Esophagus muscularis mucosa (tissue), 4 donors: ENCODE data around the gene PIK3C2G. TPM values are rescaled to one million over a fixed set of nuclear protein-coding genes. Genes with fewer than 3 reads are reported as not detected.

Experiments used
- DNase-seq: peaks from one replicate; pipeline ENCODE4 v3.0.0-alpha.2; 2017; ENCODE audit errors: extremely low spot score
- H3K27ac ChIP-seq, 4 donors: fragments of 200-600 bp; sonication (generic); replicated peaks in 1 of 4; 1 replicate in 3 of 4; 2 replicates in 1 of 4; pipeline ENCODE4 v1.5.1; 2016 to 2019; ENCODE audit warnings: mild to moderate bottlenecking in 1 of 4
- H3K27me3 ChIP-seq, 4 donors: fragments of 200-600 bp; sonication (generic); one replicate each; pipeline versions ENCODE4 v1.5.1 to v1.6.0; 2016 to 2019
- H3K36me3 ChIP-seq, 4 donors: fragments of 200-600 bp; sonication (generic); one replicate each; pipeline ENCODE4 v1.5.1; 2016 to 2019
- H3K4me1 ChIP-seq, 4 donors: fragments of 200-600 bp; sonication (generic); one replicate each; pipeline ENCODE4 v1.5.1; 2016 to 2019
- H3K4me3 ChIP-seq, 4 donors: fragments of 200-600 bp; sonication (generic); 1 replicate in 2 of 4; 2 replicates in 2 of 4; pipeline ENCODE4 v1.5.1; 2016 to 2019; ENCODE audit warnings: mild to moderate bottlenecking in 4 of 4, moderate library complexity in 1 of 4
- H3K9me3 ChIP-seq, 4 donors: fragments of 200-600 bp; sonication (generic); 1 replicate in 3 of 4; 2 replicates in 1 of 4; pipeline ENCODE4 v1.5.1; 2016 to 2019
- EP300 ChIP-seq: sonication (generic); formaldehyde crosslinking; IDR thresholded peaks from one replicate; pipeline ENCODE4 v1.6.1; 2017; ENCODE audit warnings: antibody characterized with exemption
- POLR2A ChIP-seq: fragments of 450-650 bp; IDR thresholded peaks from one replicate; pipeline ENCODE4 v1.6.1; 2017; ENCODE audit warnings: antibody characterized with exemption, moderate library complexity, mild to moderate bottlenecking, low read depth
- POLR2AphosphoS5 ChIP-seq, 2 donors: sonication (generic); formaldehyde crosslinking; IDR thresholded peaks; one replicate each; pipeline ENCODE4 v1.6.1; 2017; ENCODE audit warnings: antibody characterized with exemption in 2 of 2
- WGBS: methylation state at CpG from one replicate; pipeline ENCODE4 v1.1.5; 2018; 5-methylcytosine and 5-hydroxymethylcytosine counted together
- intact Hi-C: fragments of 100-400 bp; cut with DNase I; formaldehyde crosslinking; loops from one replicate; pipeline ENCODE4 v1.15.1; 2023
- total RNA-seq, 4 donors: library from RNA; depleted of rRNA; stranded (reverse); fragments of >200 nt; gene quantifications; one replicate each; pipeline versions ENCODE4 v1.1.0 to v1.2.1, GENCODE V29; 2016
- TF ChIP-seq, protein P1 (sequence below), 3 experiments: fragments of 200-600 bp in 2 of 3; fragments of 450-650 bp in 1 of 3; sonication (generic) in 2 of 3; IDR thresholded peaks; one replicate each; pipeline ENCODE4 v1.5.1; 2017 to 2019; ENCODE audit warnings: antibody characterized with exemption in 3 of 3, mild to moderate bottlenecking in 2 of 3, moderate library complexity in 1 of 3

PIK3C2G gene
- total RNA-seq, 4 donors from 2014 or later = 0.06 to 1.2 (median 0.61) TPM

DNA sequence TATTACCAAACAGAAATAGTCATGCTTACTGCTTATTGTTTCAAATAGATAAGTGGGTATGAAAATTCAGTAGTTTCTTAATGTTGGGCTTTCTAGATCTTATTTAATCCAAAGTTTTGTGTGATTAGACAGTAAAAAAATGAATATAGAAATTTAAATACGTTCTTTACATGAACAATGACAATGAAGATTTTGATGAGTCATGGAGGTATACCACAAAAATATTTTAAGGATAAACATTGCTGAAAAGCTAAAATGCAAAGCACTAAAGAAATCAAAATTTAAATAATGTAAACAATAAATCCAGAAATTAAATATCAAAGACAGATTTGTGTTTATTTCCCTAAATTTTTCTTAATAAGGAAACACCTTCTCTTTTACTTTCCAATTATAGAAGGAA is 78.3 kb downstream of the PIK3C2G start:
- no peak for TF ChIP-seq POLR2AphosphoS5 (IDR thresholded peaks at IDR 0.05)
- TF ChIP-seq EP300 = no peak
- no peak for TF ChIP-seq POLR2A
- TF ChIP-seq, protein P1, sequence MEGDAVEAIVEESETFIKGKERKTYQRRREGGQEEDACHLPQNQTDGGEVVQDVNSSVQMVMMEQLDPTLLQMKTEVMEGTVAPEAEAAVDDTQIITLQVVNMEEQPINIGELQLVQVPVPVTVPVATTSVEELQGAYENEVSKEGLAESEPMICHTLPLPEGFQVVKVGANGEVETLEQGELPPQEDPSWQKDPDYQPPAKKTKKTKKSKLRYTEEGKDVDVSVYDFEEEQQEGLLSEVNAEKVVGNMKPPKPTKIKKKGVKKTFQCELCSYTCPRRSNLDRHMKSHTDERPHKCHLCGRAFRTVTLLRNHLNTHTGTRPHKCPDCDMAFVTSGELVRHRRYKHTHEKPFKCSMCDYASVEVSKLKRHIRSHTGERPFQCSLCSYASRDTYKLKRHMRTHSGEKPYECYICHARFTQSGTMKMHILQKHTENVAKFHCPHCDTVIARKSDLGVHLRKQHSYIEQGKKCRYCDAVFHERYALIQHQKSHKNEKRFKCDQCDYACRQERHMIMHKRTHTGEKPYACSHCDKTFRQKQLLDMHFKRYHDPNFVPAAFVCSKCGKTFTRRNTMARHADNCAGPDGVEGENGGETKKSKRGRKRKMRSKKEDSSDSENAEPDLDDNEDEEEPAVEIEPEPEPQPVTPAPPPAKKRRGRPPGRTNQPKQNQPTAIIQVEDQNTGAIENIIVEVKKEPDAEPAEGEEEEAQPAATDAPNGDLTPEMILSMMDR (IDR thresholded peaks at IDR 0.05) = no peak
- intact Hi-C loops = no loop called here
- Histone ChIP-seq H3K4me3 (no peak overlapping the region), H3K4me1 (no peaks in the 10 kb centered on the region), H3K36me3 (no peaks in the 10 kb centered on the region), H3K27me3 (no peaks in the 10 kb centered on the region), H3K9me3 (no peaks in the 10 kb centered on the region), H3K27ac (no peak overlapping the region)
- DNase-seq = no peak
- WGBS = 76% methylated on average over 1 of the region's 1 CpG

DNA sequence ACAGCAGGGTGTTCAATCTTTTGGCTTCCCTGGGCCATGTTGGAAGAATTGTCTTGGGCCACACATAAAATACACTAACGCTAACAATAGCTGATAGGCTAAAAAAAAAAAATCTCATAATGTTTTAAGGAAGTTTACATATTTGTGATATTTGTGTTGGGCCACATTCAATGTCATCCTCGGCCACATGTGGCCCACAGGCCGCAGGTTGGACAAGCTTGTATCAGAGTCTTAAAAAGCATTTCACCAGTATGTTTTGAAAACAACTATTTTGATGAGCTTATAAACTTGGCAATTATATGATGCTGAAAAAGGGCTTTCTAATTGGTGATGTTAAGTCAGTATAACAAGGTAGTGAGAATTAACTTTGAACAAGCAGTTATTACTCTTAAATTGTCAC is 78.9 kb downstream of the PIK3C2G start:
- H3K4me1 ChIP-seq = peaks cover 0 to 2% (median 0%) of the 10 kb centered on the region in 4 donors
- no peak for TF ChIP-seq POLR2AphosphoS5 (IDR thresholded peaks at IDR 0.05)
- TF ChIP-seq, protein P1 (IDR thresholded peaks at IDR 0.05) = no peak
- no peak for TF ChIP-seq POLR2A
- TF ChIP-seq EP300 = no peak
- no peaks in the 10 kb centered on the region for H3K9me3 ChIP-seq
- H3K27ac ChIP-seq = no peak overlapping the region
- no peak overlapping the region for H3K4me3 ChIP-seq
- no peaks in the 10 kb centered on the region for H3K36me3 ChIP-seq
- intact Hi-C loops = no loop called here
- no peak for DNase-seq
- no peaks in the 10 kb centered on the region for H3K27me3 ChIP-seq
- WGBS = 83% methylated on average over 3 of the region's 3 CpGs

DNA sequence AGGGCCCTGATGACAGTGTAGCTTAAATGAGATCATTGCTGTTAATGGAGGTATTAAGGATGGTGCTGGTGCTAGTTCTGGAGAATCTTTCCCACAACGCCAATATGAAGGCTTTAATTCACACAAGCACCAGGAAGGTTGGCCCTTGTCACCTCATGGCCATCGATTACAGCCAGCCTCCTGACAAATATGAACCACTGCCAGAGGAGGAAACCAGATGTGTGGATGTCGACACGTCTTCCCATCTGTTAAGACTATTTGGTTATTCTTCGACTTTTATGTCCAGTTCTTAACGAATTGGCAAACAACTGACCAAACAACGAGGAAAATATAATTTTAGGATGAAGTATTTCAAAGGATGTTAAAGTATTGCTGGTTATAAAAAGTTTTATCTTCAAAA is 79.5 kb downstream of the PIK3C2G start:
- Histone ChIP-seq H3K36me3 (no peaks in the 10 kb centered on the region), H3K4me1 (peaks cover 0 to 2% (median 0%) of the 10 kb centered on the region in 4 donors), H3K4me3 (no peak overlapping the region), H3K9me3 (no peaks in the 10 kb centered on the region), H3K27me3 (no peaks in the 10 kb centered on the region), H3K27ac (no peak overlapping the region)
- no peak for DNase-seq
- TF ChIP-seq, protein P1 (IDR thresholded peaks at IDR 0.05) = no peak
- TF ChIP-seq EP300 (no peak), POLR2AphosphoS5 (IDR thresholded peaks at IDR 0.05) (no peak)
- 57% methylated on average over 7 of the region's 7 CpGs for whole genome bisulfite sequencing
- intact Hi-C loops = no loop called here

DNA sequence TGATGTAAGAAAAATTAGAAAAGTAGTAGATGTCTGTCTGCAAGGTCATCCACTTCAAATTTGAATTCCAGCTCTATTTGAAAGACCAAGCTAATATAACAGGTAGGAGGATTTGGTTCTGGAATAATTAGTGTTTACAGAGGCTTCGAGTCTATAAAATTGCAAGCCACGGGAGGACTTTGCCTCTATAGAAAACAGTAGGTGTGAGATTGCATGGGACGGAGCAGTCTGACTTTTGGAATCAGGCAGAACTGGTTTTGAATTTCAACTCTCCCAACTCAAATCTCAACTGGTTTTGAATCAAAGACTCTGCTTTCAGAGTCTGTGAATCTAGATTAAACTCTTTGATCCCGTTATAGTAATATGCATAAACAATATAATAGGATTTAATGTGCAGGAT is 82.4 kb downstream of the PIK3C2G start:
- TF ChIP-seq EP300 = no peak
- TF ChIP-seq, protein P1 (IDR thresholded peaks at IDR 0.05) = no peak
- TF ChIP-seq POLR2A = no peak
- TF ChIP-seq POLR2AphosphoS5 (IDR thresholded peaks at IDR 0.05) = no peak
- H3K4me3 ChIP-seq = no peak overlapping the region
- 85% methylated on average over 4 of the region's 4 CpGs for WGBS
- intact Hi-C loops = no loop called here
- no peak for DNase-seq
- peaks cover 0 to 2% (median 0%) of the 10 kb centered on the region in 4 donors for H3K4me1 ChIP-seq
- H3K27ac ChIP-seq = no peak overlapping the region
- H3K27me3 ChIP-seq = no peaks in the 10 kb centered on the region
- H3K36me3 ChIP-seq = no peaks in the 10 kb centered on the region
- no peaks in the 10 kb centered on the region for H3K9me3 ChIP-seq

DNA sequence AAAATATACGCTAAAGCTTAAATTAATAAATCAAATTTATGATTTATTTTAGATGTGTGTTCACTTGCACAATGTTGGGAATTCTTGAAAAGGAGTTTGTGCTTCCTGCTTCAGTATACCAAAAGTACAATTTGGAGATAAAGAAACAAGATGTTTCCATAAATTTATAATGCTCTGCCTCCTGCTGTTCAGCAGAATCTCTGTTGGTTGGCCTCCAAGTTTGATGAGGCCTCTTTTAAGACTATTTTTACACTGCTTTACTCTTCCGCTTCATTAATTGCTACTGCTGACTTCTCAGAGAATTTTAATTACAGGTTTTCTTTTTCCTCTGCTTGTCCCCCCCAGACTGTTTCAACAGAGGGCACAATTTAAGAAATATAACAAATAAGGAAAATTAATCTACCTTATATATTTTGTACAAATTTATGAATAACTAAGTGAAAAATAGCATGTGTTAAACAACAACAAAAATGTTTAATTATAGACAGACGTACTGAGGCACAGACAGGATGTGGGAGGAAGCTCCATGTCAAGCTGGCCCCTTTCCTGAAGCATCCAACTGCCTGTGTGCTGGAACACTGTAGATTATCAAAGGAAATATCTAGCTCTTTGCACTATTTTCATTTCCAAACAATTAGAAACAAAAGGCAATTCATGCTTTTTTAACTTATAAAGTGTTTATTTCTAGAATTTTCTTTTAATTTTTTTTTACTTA is 83.9 kb downstream of the PIK3C2G start:
- DNase-seq = no peak
- no peaks in the 10 kb centered on the region for H3K9me3 ChIP-seq
- intact Hi-C loops = no loop called here
- TF ChIP-seq POLR2AphosphoS5 (IDR thresholded peaks at IDR 0.05) (no peak), EP300 (no peak)
- TF ChIP-seq, protein P1 (IDR thresholded peaks at IDR 0.05) = no peak
- H3K27ac ChIP-seq = no peak overlapping the region
- peaks cover 0 to 2% (median 0%) of the 10 kb centered on the region in 4 donors for H3K4me1 ChIP-seq
- H3K4me3 ChIP-seq = no peak overlapping the region
- H3K36me3 ChIP-seq = no peaks in the 10 kb centered on the region
- H3K27me3 ChIP-seq = no peaks in the 10 kb centered on the region
- 64% methylated on average over 3 of the region's 3 CpGs for WGBS
